Loucy (cell line): ENCODE data around the gene TGFB2.

Experiments
- H2AFZ ChIP-seq: fragments of 200-600 bp; sonication (generic); 2 replicates; pipeline ENCODE4 v1.6.0; 2016; ENCODE audit warnings: antibody characterized with exemption, mild to moderate bottlenecking, low read length, moderate library complexity
- H3F3A ChIP-seq: fragments of 200-600 bp; 2 replicates; pipeline ENCODE4 v1.6.0; 2016; ENCODE audit warnings: antibody characterized with exemption, low read depth, mild to moderate bottlenecking
- H3K27me3 ChIP-seq: fragments of 200-600 bp; sonication (generic); 2 replicates; pipeline ENCODE4 v1.6.1; 2014; ENCODE audit warnings: low read length, mild to moderate bottlenecking; ENCODE audit not compliant: insufficient read depth, poor library complexity, severe bottlenecking
- H3K36me3 ChIP-seq: fragments of 200-600 bp; sonication (generic); 2 replicates; pipeline ENCODE4 v1.6.1; 2016; ENCODE audit warnings: low read length; ENCODE audit not compliant: insufficient read depth
- H3K4me1 ChIP-seq: fragments of 200-600 bp; sonication (generic); 2 replicates; pipeline ENCODE4 v1.5.1; 2014; ENCODE audit warnings: low read length, mild to moderate bottlenecking; ENCODE audit not compliant: insufficient read depth, poor library complexity, severe bottlenecking
- H3K4me2 ChIP-seq: fragments of 200-600 bp; sonication (generic); 2 replicates; pipeline ENCODE4 v1.6.0; 2014; ENCODE audit warnings: antibody characterized with exemption, low read length, low read depth, mild to moderate bottlenecking; ENCODE audit not compliant: poor library complexity, severe bottlenecking
- H3K4me3 ChIP-seq: fragments of 200-600 bp; sonication (generic); 2 replicates; pipeline ENCODE4 v1.5.1; 2014; ENCODE audit warnings: low read length, mild to moderate bottlenecking, mixed read lengths; ENCODE audit not compliant: poor library complexity, severe bottlenecking
- H3K79me2 ChIP-seq: fragments of 200-600 bp; sonication (generic); 2 replicates; pipeline ENCODE4 v1.6.1; 2014; ENCODE audit warnings: low read length; ENCODE audit not compliant: insufficient read depth
- H3K9ac ChIP-seq: fragments of 200-600 bp; sonication (generic); 2 replicates; pipeline ENCODE4 v1.6.0; 2014; ENCODE audit warnings: mild to moderate bottlenecking, low read depth, low read length, moderate library complexity; ENCODE audit not compliant: poor library complexity, severe bottlenecking
- H3K9me2 ChIP-seq: fragments of 200-600 bp; sonication (generic); replicated peaks from 2 replicates; pipeline ENCODE4 v1.6.1; 2016; ENCODE audit warnings: low read depth, low read length, mixed read lengths
- H3K9me3 ChIP-seq: fragments of 200-600 bp; sonication (generic); 2 replicates; pipeline ENCODE4 v1.6.1; 2014; ENCODE audit warnings: mild to moderate bottlenecking, antibody characterized with exemption, low read length, low read depth; ENCODE audit not compliant: insufficient read depth
- H4K20me1 ChIP-seq: fragments of 200-600 bp; sonication (generic); 2 replicates; pipeline ENCODE4 v1.6.0; 2014; ENCODE audit warnings: antibody characterized with exemption, low read length, mild to moderate bottlenecking; ENCODE audit not compliant: insufficient read depth, poor library complexity, severe bottlenecking
- CTCF ChIP-seq: fragments of 200-600 bp; sonication (generic); conservative IDR thresholded peaks from 2 replicates; pipeline ENCODE4 v1.5.1; 2014; ENCODE audit warnings: mild to moderate bottlenecking, antibody characterized with exemption, low read length
- EZH2phosphoT487 ChIP-seq: fragments of 200-600 bp; IDR thresholded peaks from 2 replicates; pipeline ENCODE4 v1.6.1; 2018; ENCODE audit warnings: antibody characterized with exemption, mild to moderate bottlenecking, moderate library complexity, borderline replicate concordance

Gene TGFB2

DNA sequence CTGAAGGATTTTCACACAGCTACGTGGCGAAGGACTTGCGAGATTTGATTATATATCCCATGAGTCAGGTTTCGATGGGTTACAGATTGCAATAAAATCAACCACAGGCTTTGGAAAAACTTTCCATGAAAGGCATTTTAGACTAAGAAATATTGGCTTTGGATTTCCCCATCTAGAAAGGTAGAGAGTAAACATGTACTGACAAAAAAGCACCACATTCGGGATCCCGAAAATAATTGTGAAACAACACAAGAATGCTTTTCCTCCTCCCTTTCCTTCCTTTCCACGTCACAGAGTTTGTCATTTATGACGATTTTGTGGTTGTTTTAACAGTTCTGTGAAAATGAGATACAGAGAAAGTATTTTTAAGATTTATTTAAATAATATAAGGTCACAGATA, 38.5 kb downstream of the TGFB2 start:
- H3K4me1 ChIP-seq: no peaks in the 10 kb centered on the region
- H3K9me2 ChIP-seq: no peaks in the 10 kb centered on the region
- TF ChIP-seq EZH2phosphoT487 (no peak), CTCF (no peak)
- no peaks in the 10 kb centered on the region for H3K79me2 ChIP-seq
- H3F3A ChIP-seq: no peaks in the 10 kb centered on the region
- H2AFZ ChIP-seq: no peak overlapping the region
- H3K4me2 ChIP-seq: no peak overlapping the region
- no peak overlapping the region for H3K4me3 ChIP-seq
- peaks cover 63% of the 10 kb centered on the region for H3K27me3 ChIP-seq
- H3K9me3 ChIP-seq: no peaks in the 10 kb centered on the region
- no peaks in the 10 kb centered on the region for H3K36me3 ChIP-seq
- H4K20me1 ChIP-seq: no peaks in the 10 kb centered on the region
- no peak overlapping the region for H3K9ac ChIP-seq

- Histone ChIP-seq H3K27me3 (peaks cover 61% of the 10 kb centered on the region), H2AFZ (no peak overlapping the region), H3K9me2 (no peaks in the 10 kb centered on the region), H3K36me3 (no peaks in the 10 kb centered on the region), H3K4me2 (no peak overlapping the region), H3K79me2 (no peaks in the 10 kb centered on the region), H3K9ac (no peak overlapping the region), H3K4me3 (no peak overlapping the region), H3F3A (no peaks in the 10 kb centered on the region), H3K9me3 (no peaks in the 10 kb centered on the region), H3K4me1 (no peaks in the 10 kb centered on the region), H4K20me1 (no peaks in the 10 kb centered on the region)
- no peak for TF ChIP-seq CTCF
- TF ChIP-seq EZH2phosphoT487: no peak
Observed at GRCh38 chr1:218384581-218384993, 39.5 kb downstream of the TGFB2 start.

DNA sequence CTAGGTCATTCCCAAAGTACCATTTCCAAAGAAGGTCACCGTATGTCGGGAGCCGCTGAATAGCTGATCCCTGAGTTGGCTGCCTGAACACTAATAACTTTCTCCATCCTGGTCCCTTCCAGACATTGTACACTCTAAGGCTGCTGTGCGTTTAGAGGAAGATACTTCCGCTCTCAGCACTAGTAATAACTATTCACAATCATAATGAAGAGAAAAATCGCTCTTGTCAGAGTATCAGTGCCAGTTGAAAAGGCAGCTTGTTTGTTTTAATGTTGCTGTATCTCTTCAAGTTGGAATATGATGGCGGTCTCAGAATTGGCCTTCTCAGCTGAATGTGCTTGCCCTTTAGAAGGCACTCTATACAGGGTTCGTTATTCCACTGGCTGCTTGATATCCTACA, 43.5 kb downstream of the TGFB2 start:
- no peak for TF ChIP-seq CTCF
- Histone ChIP-seq H3K9me2 (no peaks in the 10 kb centered on the region), H3K9me3 (no peaks in the 10 kb centered on the region), H3K4me2 (no peak overlapping the region), H3K79me2 (no peaks in the 10 kb centered on the region), H3K9ac (no peak overlapping the region), H4K20me1 (no peaks in the 10 kb centered on the region), H3K4me3 (no peak overlapping the region), H2AFZ (no peak overlapping the region), H3K4me1 (no peaks in the 10 kb centered on the region), H3K36me3 (no peaks in the 10 kb centered on the region), H3K27me3 (peaks cover 28% of the 10 kb centered on the region), H3F3A (no peaks in the 10 kb centered on the region)
